Esophagus muscularis mucosa (tissue), 4 donors: ENCODE measurements around the gene RERE. TPM values are rescaled to one million over a fixed set of nuclear protein-coding genes. Genes with fewer than 3 reads are reported as not detected.

Experiments
- DNase-seq: peaks from one replicate; pipeline ENCODE4 v3.0.0-alpha.2; 2017; ENCODE audit errors: extremely low spot score
- H3K27ac ChIP-seq, 4 donors: fragments of 200-600 bp; sonication (generic); replicated peaks in 1 of 4; 1 replicate in 3 of 4; 2 replicates in 1 of 4; pipeline ENCODE4 v1.5.1; 2016 to 2019; ENCODE audit warnings: mild to moderate bottlenecking in 1 of 4
- H3K27me3 ChIP-seq, 4 donors: fragments of 200-600 bp; sonication (generic); one replicate each; pipeline versions ENCODE4 v1.5.1 to v1.6.0; 2016 to 2019
- H3K36me3 ChIP-seq, 4 donors: fragments of 200-600 bp; sonication (generic); one replicate each; pipeline ENCODE4 v1.5.1; 2016 to 2019
- H3K4me1 ChIP-seq, 4 donors: fragments of 200-600 bp; sonication (generic); one replicate each; pipeline ENCODE4 v1.5.1; 2016 to 2019
- H3K4me3 ChIP-seq, 4 donors: fragments of 200-600 bp; sonication (generic); 1 replicate in 2 of 4; 2 replicates in 2 of 4; pipeline ENCODE4 v1.5.1; 2016 to 2019; ENCODE audit warnings: mild to moderate bottlenecking in 4 of 4, moderate library complexity in 1 of 4
- H3K9me3 ChIP-seq, 4 donors: fragments of 200-600 bp; sonication (generic); 1 replicate in 3 of 4; 2 replicates in 1 of 4; pipeline ENCODE4 v1.5.1; 2016 to 2019
- EP300 ChIP-seq: sonication (generic); formaldehyde crosslinking; IDR thresholded peaks from one replicate; pipeline ENCODE4 v1.6.1; 2017; ENCODE audit warnings: antibody characterized with exemption
- POLR2A ChIP-seq: fragments of 450-650 bp; IDR thresholded peaks from one replicate; pipeline ENCODE4 v1.6.1; 2017; ENCODE audit warnings: antibody characterized with exemption, moderate library complexity, mild to moderate bottlenecking, low read depth
- POLR2AphosphoS5 ChIP-seq, 2 donors: sonication (generic); formaldehyde crosslinking; IDR thresholded peaks; one replicate each; pipeline ENCODE4 v1.6.1; 2017; ENCODE audit warnings: antibody characterized with exemption in 2 of 2
- WGBS: methylation state at CpG from one replicate; pipeline ENCODE4 v1.1.5; 2018; 5-methylcytosine and 5-hydroxymethylcytosine counted together
- intact Hi-C: fragments of 100-400 bp; cut with DNase I; formaldehyde crosslinking; loops from one replicate; pipeline ENCODE4 v1.15.1; 2023
- total RNA-seq, 4 donors: library from RNA; depleted of rRNA; stranded (reverse); fragments of >200 nt; gene quantifications; one replicate each; pipeline versions ENCODE4 v1.1.0 to v1.2.1, GENCODE V29; 2016
- TF ChIP-seq, protein P1 (sequence below), 3 experiments: fragments of 200-600 bp in 2 of 3; fragments of 450-650 bp in 1 of 3; sonication (generic) in 2 of 3; IDR thresholded peaks; one replicate each; pipeline ENCODE4 v1.5.1; 2017 to 2019; ENCODE audit warnings: antibody characterized with exemption in 3 of 3, mild to moderate bottlenecking in 2 of 3, moderate library complexity in 1 of 3

Gene RERE
- total RNA-seq, 4 donors from 2014 or later, result 133 to 212 (median 168) TPM

DNA sequence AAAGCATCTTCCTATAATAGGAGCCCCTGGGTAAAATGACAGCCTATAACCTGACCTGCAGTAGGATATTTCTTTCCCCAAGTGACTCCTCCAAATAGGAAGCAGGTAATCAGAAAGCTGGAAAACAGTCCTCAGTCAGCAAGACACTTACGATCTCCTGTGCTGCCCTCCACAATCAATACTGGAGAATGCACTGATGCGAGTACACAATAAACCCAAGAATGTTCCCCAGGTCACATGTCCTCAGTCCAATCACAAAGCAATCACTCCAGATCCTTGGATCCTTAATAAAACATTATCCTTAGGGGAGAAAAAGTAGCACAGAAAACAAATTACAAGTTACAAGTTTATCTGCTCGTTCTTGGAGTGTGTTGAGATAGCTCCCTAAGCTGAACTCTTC is 266.4 kb downstream of the RERE start:
- Histone ChIP-seq H3K4me1 (peaks cover 4 to 24% (median 13%) of the 10 kb centered on the region in 4 donors), H3K9me3 (no peaks in the 10 kb centered on the region), H3K27ac (no peak overlapping the region), H3K27me3 (no peaks in the 10 kb centered on the region), H3K4me3 (no peak overlapping the region), H3K36me3 (peaks cover 0 to under 1% (median under 1%) of the 10 kb centered on the region in 4 donors)
- TF ChIP-seq POLR2A (no peak), POLR2AphosphoS5 (IDR thresholded peaks at IDR 0.05) (no peak), EP300 (no peak)
- TF ChIP-seq, protein P1, sequence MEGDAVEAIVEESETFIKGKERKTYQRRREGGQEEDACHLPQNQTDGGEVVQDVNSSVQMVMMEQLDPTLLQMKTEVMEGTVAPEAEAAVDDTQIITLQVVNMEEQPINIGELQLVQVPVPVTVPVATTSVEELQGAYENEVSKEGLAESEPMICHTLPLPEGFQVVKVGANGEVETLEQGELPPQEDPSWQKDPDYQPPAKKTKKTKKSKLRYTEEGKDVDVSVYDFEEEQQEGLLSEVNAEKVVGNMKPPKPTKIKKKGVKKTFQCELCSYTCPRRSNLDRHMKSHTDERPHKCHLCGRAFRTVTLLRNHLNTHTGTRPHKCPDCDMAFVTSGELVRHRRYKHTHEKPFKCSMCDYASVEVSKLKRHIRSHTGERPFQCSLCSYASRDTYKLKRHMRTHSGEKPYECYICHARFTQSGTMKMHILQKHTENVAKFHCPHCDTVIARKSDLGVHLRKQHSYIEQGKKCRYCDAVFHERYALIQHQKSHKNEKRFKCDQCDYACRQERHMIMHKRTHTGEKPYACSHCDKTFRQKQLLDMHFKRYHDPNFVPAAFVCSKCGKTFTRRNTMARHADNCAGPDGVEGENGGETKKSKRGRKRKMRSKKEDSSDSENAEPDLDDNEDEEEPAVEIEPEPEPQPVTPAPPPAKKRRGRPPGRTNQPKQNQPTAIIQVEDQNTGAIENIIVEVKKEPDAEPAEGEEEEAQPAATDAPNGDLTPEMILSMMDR (IDR thresholded peaks at IDR 0.05), result no peak
- WGBS, result 82% methylated on average over 3 of the region's 3 CpGs
- intact Hi-C loops, result no loop called here
- no peak for DNase-seq

DNA sequence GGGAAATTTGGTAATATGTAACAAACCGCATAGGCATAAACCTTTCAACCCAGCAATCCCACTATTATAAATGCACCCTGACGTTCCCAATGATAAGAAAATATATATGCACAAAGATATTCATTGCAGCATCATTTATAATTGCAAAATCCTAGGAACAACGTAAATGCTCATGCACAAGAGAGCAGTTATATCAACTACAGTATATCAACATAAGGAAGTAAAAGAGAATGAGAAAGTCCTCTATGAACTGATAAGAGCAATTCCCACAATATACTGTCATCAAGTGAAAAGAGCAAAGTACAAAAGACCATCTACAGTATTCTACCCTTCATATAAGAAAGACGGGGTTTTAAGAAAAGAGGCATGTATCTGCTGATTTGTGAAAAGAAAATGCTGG is 269.6 kb downstream of the RERE start:
- 90% methylated on average over 4 of the region's 4 CpGs for WGBS
- Histone ChIP-seq H3K36me3 (peaks cover 0 to 6% (median 0%) of the 10 kb centered on the region in 4 donors), H3K27me3 (no peaks in the 10 kb centered on the region), H3K27ac (no peak overlapping the region), H3K4me1 (peaks cover 0 to 18% (median 9%) of the 10 kb centered on the region in 4 donors), H3K4me3 (no peak overlapping the region), H3K9me3 (no peaks in the 10 kb centered on the region)
- no peak for DNase-seq
- no peak for TF ChIP-seq EP300
- TF ChIP-seq, protein P1 (IDR thresholded peaks at IDR 0.05), result no peak
- no peak for TF ChIP-seq POLR2AphosphoS5 (IDR thresholded peaks at IDR 0.05)
- no peak for TF ChIP-seq POLR2A
- intact Hi-C loops, result no loop called here

DNA sequence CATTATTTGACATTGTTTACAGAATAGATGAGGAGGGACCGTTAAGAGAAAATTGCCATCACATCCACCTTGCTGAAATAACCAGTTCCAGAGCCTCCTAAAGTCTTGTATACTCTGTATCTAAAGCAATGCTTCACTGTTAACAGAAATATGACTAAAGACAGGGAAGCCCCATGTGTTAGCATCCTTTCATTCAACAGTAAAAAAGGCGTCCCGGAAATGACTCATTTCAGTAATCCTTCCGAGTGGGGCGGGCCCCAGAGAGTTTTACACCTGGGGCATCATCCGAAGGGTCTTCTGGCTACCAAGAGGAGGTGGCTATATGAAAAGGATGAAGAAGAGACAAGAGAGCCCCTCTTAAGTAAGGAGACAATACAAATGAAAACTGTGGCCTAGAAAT is 272.4 kb downstream of the RERE start:
- peaks cover 0 to 6% (median 0%) of the 10 kb centered on the region in 4 donors for H3K36me3 ChIP-seq
- intact Hi-C loops, result no loop called here
- DNase-seq, result no peak
- TF ChIP-seq POLR2AphosphoS5 (IDR thresholded peaks at IDR 0.05) (no peak), EP300 (no peak), POLR2A (no peak)
- TF ChIP-seq, protein P1 (IDR thresholded peaks at IDR 0.05), result no peak
- WGBS, result 77% methylated on average over 6 of the region's 6 CpGs
- no peak overlapping the region for H3K4me3 ChIP-seq
- peaks cover 3 to 24% (median 15%) of the 10 kb centered on the region in 4 donors for H3K4me1 ChIP-seq
- H3K9me3 ChIP-seq, result no peaks in the 10 kb centered on the region
- no peaks in the 10 kb centered on the region for H3K27me3 ChIP-seq
- no peak overlapping the region for H3K27ac ChIP-seq

DNA sequence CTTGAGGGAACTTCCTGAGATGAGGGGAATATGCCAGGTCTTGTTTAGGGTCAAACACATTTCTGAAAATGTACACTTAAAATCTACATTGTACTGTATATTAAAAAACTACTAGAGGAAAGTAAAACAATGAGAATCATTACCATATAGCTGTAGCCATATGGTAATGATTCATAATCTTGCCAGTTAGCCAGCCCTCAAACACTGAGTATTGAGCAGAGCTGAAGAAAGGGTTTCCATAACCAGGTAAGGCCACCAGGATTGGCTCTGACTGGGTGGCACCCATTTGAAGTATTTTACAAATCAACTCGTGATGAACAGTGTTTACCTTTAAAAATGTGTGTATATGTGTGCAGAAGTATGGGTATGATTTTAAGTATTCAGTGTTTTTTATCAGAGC is 272.8 kb downstream of the RERE start:
- Histone ChIP-seq H3K4me1 (peaks cover 3 to 22% (median 17%) of the 10 kb centered on the region in 4 donors), H3K27me3 (no peaks in the 10 kb centered on the region), H3K9me3 (no peaks in the 10 kb centered on the region), H3K4me3 (no peak overlapping the region), H3K27ac (no peak overlapping the region), H3K36me3 (peaks cover 0 to 6% (median under 1%) of the 10 kb centered on the region in 4 donors)
- TF ChIP-seq, protein P1 (IDR thresholded peaks at IDR 0.05), result no peak
- TF ChIP-seq EP300 (no peak), POLR2A (no peak), POLR2AphosphoS5 (IDR thresholded peaks at IDR 0.05) (no peak)
- WGBS, result 41% methylated on average over 1 of the region's 1 CpG
- DNase-seq, result no peak
- intact Hi-C loops, result no loop called here

DNA sequence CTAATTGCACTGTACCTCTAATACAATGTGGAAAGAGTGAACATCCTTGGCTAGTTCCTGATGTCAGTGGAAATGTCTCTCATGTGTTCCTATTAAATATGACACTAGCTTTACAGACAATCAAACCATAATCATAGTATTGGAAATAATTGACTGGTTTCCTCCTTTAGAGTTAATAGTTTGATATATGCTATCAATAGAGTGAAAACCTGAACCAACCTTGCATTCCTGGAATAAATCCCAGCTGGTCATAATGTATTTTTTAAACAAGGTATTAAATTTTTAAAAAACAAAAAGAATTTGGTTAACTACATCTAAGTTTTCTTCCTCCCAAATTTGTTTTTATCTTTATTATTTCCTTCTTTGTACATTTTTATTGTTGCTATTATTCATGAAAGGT is 273.5 kb downstream of the RERE start:
- TF ChIP-seq POLR2AphosphoS5 (IDR thresholded peaks at IDR 0.05) (no peak), POLR2A (no peak)
- Histone ChIP-seq H3K36me3 (peaks cover 0 to 10% (median 2%) of the 10 kb centered on the region in 4 donors), H3K27me3 (no peaks in the 10 kb centered on the region), H3K9me3 (no peaks in the 10 kb centered on the region), H3K27ac (no peak overlapping the region), H3K4me1 (peaks cover 3 to 21% (median 17%) of the 10 kb centered on the region in 4 donors), H3K4me3 (no peak overlapping the region)
- intact Hi-C loops, result no loop called here
- no peak for DNase-seq
